ENCODE results near the gene PTN.
"Not testable (repeated sequence)": the region's sequence is repeated elsewhere in the genome, so short reads cannot be mapped to it uniquely, and the experiment has no call there.

PTN gene

GRCh38 chr7:137209151-137209817, 134.2 kb downstream of the PTN start:
- in situ Hi-C loops (cut with MboI; ENCODE audit: low pct_unique_long_range_greater_than_20kb, low sequenced_read_pairs), result no loop called here
- DNase-seq, result no peak

- DNase-seq, result no peak
- in situ Hi-C loops (cut with MboI; ENCODE audit: low pct_unique_long_range_greater_than_20kb, low sequenced_read_pairs), result no loop called here
These were observed 136.8 kb downstream of the PTN start for GRCh38 chr7:137206770-137207169.

GRCh38 chr7:137204246-137204645, 139.3 kb downstream of the PTN start:
- in situ Hi-C loops (cut with MboI; ENCODE audit: low pct_unique_long_range_greater_than_20kb, low sequenced_read_pairs), result no loop called here
- no peak for DNase-seq

GRCh38 chr7:137203351-137203750, 140.2 kb downstream of the PTN start:
- in situ Hi-C loops (cut with MboI; ENCODE audit: low pct_unique_long_range_greater_than_20kb, low sequenced_read_pairs), result no loop called here
- DNase-seq, result no peak

GRCh38 chr7:137196648-137197047, 146.9 kb downstream of the PTN start:
- in situ Hi-C loops (cut with MboI; ENCODE audit: low pct_unique_long_range_greater_than_20kb, low sequenced_read_pairs), result no loop called here
- no peak for DNase-seq

GRCh38 chr7:137195996-137196395, 147.5 kb downstream of the PTN start:
- DNase-seq, result no peak
- in situ Hi-C loops (cut with MboI; ENCODE audit: low pct_unique_long_range_greater_than_20kb, low sequenced_read_pairs), result no loop called here

- DNase-seq; in situ Hi-C loops (cut with MboI; ENCODE audit: low pct_unique_long_range_greater_than_20kb, low sequenced_read_pairs): not testable (repeated sequence)
These were observed 161.9 kb downstream of the PTN start for GRCh38 chr7:137181619-137182018.

Measured in KBM-7 (cell line).